GM08714 (cell line): ENCODE results near the gene SLC12A8.
"Not testable (repeated sequence)": the region's sequence is repeated elsewhere in the genome, so short reads cannot be mapped to it uniquely, and the experiment has no call there.

Experiments
- H3K4me3 ChIP-seq: fragments of 200-500 bp; sonication (Bioruptor generic); 2 replicates; pipeline ENCODE4 v1.5.1; 2014; ENCODE audit warnings: mild to moderate bottlenecking, low read length, inconsistent platforms
- ZNF274 ChIP-seq: IDR thresholded peaks from 2 replicates; pipeline ENCODE4 v1.6.1; 2012; ENCODE audit warnings: mild to moderate bottlenecking, low read depth, low read length

SLC12A8 gene

DNA sequence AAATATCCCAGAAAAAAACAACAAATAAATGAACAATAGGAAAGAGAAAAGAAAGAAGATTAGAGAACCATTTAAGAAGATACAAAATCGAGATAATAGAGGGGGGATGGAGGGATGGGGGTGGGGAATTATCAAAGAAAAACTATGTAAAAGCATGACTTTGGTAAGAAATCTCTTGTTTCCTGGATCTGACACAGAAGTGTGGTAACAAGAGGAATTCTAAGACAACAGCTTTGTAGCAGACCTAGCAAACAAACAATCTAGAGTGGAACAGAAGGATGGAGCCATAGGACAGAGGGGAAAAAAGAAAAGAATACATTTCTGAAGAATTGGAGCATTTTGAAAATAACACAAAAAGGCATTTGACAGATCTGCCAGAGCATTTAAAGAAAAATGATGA lies 107.4 kb downstream of the SLC12A8 start:
- no peak overlapping the region for H3K4me3 ChIP-seq
- no peak for TF ChIP-seq ZNF274

DNA sequence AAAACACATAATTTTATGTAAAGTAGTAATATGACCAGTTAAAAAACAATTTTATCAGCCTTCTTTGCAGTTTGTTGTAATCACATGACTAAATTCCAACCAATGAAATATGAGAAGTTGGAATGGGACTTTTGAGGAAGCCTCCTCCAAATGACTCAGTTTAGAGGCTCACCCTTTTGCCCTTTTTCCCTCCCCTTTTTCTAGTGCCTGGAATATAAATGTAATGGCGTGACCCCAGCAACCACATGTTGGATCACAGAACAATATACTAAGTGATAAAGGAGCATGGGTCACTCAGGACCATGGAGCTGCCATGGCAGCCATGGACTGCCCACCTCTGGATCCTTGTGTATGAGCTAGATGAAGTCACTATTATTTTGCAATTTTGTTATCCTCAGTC lies 107.9 kb downstream of the SLC12A8 start:
- no peak overlapping the region for H3K4me3 ChIP-seq
- TF ChIP-seq ZNF274: no peak

- H3K4me3 ChIP-seq: no peak overlapping the region
- TF ChIP-seq ZNF274: no peak
These were observed 109.1 kb downstream of the SLC12A8 start for GRCh38 chr3:125103406-125103805.

- no peak overlapping the region for H3K4me3 ChIP-seq
- TF ChIP-seq ZNF274: no peak
These were observed 110.1 kb downstream of the SLC12A8 start for GRCh38 chr3:125102470-125102869.

DNA sequence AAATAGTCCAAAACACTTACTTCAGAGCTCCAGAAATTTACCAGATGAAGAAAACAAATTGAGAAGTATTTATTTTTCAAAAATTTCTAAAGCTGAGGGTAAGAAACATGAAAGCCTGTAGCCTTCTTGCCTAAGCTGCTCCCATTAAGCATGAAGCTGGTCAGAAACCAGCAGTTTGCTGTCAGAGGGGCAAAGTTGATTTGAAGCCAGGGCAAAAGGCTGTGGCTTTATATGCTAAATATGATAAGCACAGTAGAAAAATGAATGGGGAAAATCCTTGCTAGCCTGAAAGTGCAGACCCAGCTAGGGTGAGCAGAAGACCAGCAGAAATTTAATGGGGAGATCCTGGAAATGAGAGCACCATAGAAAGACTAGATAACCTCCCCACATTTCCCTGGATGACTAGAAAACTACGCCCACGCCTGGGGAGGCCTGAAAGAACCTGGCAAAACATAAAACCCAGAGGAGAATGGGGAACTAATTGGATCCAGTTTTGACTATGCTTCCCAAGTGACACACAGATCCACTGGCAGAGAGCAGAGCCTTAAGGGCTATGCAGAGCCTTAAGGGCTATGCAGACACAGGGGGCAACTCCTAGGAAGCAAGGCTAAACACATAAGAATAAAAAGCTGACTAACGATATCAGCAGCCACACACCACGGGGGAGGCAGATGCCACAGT lies 113.8 kb downstream of the SLC12A8 start:
- TF ChIP-seq ZNF274: no peak
- H3K4me3 ChIP-seq: no peak overlapping the region

DNA sequence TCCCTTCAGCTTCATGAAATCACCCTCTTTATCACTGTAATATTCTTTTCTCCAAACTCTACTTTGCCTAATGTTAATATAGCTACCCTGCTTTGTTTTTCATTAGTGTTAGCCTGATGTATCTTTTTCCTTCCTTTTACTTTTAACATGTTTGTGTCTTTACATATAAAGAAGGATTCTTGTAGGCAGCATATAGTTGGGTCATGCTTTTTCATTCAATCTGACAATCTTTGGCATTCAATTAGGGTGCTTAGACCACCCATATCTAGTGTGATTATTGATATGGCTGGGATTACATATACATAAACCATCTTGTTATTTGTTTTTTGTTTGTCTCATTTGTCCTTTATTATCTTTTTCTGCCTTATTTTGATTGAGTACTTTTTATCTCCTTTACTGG lies 121.9 kb downstream of the SLC12A8 start:
- H3K4me3 ChIP-seq: no peak overlapping the region
- no peak for TF ChIP-seq ZNF274

DNA sequence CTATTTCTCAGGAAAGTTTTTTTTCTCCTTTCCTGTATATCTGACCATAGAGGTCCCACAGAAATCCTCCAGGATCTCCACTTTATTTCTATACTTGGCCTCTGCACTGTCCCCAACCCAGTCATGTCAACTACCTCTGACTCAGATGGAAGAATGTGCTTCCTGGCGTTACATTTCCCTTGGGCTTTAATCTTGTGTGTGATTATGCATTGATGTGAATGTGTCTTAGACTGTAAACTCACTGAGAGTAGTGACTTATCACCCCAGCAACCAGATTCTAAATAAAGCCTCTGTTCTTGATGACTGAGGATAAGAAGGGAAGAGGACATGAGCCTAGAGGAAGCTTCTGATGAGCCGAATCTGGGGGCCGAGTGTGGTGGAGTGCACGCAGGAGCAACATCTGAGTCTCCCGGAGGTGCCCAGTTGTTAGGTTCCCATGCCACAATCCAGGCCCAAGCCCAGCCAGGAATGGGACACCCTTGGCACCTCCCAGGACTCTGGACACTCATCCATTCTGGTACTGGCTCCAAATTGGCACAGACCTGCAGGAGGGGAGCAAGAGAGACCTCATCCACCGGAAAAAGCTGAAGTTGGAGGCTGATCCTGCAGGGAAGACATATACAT lies 124.7 kb downstream of the SLC12A8 start:
- no peak for TF ChIP-seq ZNF274
- H3K4me3 ChIP-seq: no peak overlapping the region

- TF ChIP-seq ZNF274: no peak
- H3K4me3 ChIP-seq: no peak overlapping the region
These were observed 127.4 kb downstream of the SLC12A8 start for GRCh38 chr3:125085166-125085565.

GRCh38 chr3:125083776-125084175 lies 128.8 kb downstream of the SLC12A8 start:
- H3K4me3 ChIP-seq: no peak overlapping the region
- no peak for TF ChIP-seq ZNF274

DNA sequence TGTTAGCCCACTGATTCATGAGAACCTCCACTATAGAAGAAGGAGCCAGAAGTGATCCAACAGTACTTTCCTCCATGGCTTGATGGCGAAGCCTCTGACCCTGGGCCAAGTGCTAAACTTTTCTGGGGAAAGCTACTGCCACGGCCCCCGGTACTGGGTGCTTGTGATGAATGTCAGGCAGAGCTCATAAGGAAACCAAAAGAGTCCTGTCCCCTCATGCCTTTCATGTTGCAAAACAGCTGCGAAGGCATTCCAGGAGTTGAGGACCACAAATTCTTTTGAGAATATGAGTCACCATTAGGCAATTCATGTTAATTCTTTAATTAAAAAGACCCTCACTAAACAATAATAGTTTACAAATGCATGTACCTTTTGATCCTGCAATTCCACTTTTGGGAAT lies 130.2 kb downstream of the SLC12A8 start:
- H3K4me3 ChIP-seq: not testable (repeated sequence)

GRCh38 chr3:125080077-125080476 lies 132.5 kb downstream of the SLC12A8 start:
- TF ChIP-seq ZNF274: no peak
- H3K4me3 ChIP-seq: no peak overlapping the region

- no peak for TF ChIP-seq ZNF274
- H3K4me3 ChIP-seq: no peak overlapping the region
These were observed 132.9 kb downstream of the SLC12A8 start for GRCh38 chr3:125079675-125080045.

DNA sequence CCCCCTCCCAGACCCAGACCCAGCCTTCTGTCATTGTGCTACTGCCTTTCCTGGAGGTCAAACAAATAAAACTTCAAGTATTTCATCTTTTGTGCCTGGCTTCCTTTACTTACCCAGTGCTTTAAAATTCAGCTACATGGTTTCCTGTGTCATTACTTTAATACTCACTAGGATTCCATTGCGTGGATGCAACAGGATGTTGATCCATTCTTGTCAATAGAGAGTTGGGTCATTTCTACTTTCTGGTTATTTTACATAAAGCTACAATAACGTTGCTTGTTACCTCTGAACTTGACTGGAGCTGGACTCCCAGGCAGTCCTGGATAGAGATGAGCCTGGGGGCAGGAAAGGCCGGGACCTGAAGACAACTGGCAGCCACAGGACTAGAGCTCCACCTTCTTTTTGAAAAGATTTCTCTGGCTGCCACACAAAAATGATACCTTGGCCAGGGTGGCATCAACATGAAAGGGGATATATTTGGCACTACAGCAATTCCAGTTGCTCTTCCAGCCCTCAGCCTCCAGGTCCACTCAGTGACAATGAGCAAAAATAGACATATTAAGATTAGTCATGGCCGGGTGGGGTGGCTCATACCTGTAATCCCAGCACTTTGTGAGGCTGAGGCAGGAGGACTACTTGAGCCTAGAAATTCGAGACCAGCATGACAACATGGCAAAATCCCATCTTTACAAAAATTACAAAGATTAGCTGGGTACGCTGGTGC lies 133.4 kb downstream of the SLC12A8 start:
- H3K4me3 ChIP-seq: no peak overlapping the region
- TF ChIP-seq ZNF274: no peak

DNA sequence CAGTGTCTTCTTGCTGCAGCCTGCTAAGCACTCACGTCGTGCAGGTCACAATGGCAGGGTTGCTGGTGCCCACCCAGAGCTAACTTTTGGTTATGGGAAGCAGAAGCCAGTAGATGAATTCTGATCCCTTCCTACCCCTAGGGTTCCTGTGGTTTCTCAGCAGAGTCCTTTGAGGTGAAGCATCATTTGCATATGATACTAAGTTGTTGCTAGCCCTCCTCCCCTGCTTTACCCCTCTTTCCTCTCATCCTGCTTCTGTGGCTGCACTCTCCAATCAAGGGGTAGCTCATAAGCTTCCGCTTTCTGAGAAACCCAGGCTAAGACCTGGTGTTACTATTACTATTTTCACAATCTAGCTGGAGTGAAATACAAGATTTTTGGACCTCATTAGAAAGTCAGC lies 134.7 kb downstream of the SLC12A8 start:
- no peak overlapping the region for H3K4me3 ChIP-seq
- TF ChIP-seq ZNF274: no peak

DNA sequence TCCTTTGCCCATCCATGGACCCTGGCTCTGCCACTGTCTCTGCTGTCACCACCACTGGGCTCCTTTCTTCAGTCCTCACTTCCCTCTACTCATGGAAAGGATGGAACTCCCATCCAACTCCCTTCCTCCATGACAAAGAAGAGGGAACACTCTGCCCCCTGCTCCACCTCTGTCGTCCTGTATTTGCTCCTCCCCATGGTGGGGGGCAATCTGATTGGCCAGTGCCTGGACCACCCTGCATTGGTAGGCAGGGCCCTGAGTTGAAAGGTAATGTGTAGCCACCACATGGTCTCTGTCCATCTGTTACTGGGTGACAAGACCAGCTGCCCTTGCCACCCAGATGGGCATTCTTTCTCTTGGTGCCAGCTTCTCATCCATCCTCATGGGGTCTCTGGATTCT lies 136.1 kb downstream of the SLC12A8 start:
- no peak overlapping the region for H3K4me3 ChIP-seq
- no peak for TF ChIP-seq ZNF274
